A673 (cell line): ENCODE measurements around the gene ODAPH. TPM values are rescaled to one million over a fixed set of nuclear protein-coding genes. Genes with fewer than 3 reads are reported as not detected.

ENCODE experiments used
- BruUV-seq: library from RNA; stranded (reverse); fragments of 400-500 nt; replicated peaks from 2 replicates; lab custom pipeline; 2021; lab: Mats Ljungman, UMichigan
- CTCF ChIA-PET: fragments of 300-600 bp; sonication (Branson Sonifier 250); formaldehyde crosslinking; loops from one replicate; lab custom pipeline; 2022; ENCODE audit warnings: antibody characterized with exemption; lab: Charles Lee
- POLR2A ChIA-PET: fragments of 300-600 bp; sonication (Branson Sonifier 250); formaldehyde crosslinking; loops from one replicate; lab custom pipeline; 2022; ENCODE audit warnings: antibody characterized with exemption; ENCODE audit not compliant: low non-redundant PET; lab: Charles Lee
- DNase-seq: peaks from one replicate; pipeline ENCODE4 v3.0.0-alpha.2; 2015; ENCODE audit warnings: low spot score
- H3K27ac ChIP-seq: fragments of 200-600 bp; sonication (generic); 2 replicates; pipeline ENCODE4 v1.5.1; 2016; ENCODE audit warnings: mixed run types, low read depth, mild to moderate bottlenecking, mixed read lengths, antibody characterized with exemption, low read length; ENCODE audit not compliant: poor library complexity, severe bottlenecking
- H3K27me3 ChIP-seq: fragments of 200-600 bp; sonication (generic); replicated peaks from 2 replicates; pipeline ENCODE4 v1.6.1; 2017; ENCODE audit warnings: mixed run types, low read depth, mild to moderate bottlenecking, mixed read lengths, antibody characterized with exemption, low read length; ENCODE audit not compliant: insufficient read depth, poor library complexity
- H3K36me3 ChIP-seq: fragments of 200-600 bp; sonication (generic); 2 replicates; pipeline ENCODE4 v1.6.1; 2016; ENCODE audit warnings: mixed run types, mild to moderate bottlenecking, mixed read lengths, antibody characterized with exemption, low read length; ENCODE audit not compliant: insufficient read depth, poor library complexity, severe bottlenecking
- H3K4me1 ChIP-seq: fragments of 200-600 bp; sonication (generic); 2 replicates; pipeline ENCODE4 v1.6.1; 2017; ENCODE audit warnings: mixed run types, mild to moderate bottlenecking, mixed read lengths, antibody characterized with exemption, low read length; ENCODE audit not compliant: insufficient read depth, poor library complexity, severe bottlenecking
- H3K4me3 ChIP-seq: fragments of 200-600 bp; sonication (generic); 2 replicates; pipeline ENCODE4 v1.5.1; 2016; ENCODE audit warnings: low read depth, mixed run types, mild to moderate bottlenecking, mixed read lengths, low read length; ENCODE audit not compliant: poor library complexity, severe bottlenecking
- H3K9me3 ChIP-seq: fragments of 200-600 bp; sonication (generic); 2 replicates; pipeline ENCODE4 v1.6.1; 2016; ENCODE audit warnings: mixed run types, low read depth, mild to moderate bottlenecking, mixed read lengths, antibody characterized with exemption, low read length; ENCODE audit not compliant: poor library complexity, severe bottlenecking
- EZH2 ChIP-seq: fragments of 200-600 bp; sonication (generic); IDR thresholded peaks from 2 replicates; pipeline ENCODE4 v1.6.1; 2017; ENCODE audit warnings: borderline replicate concordance, low read depth, mild to moderate bottlenecking, mixed read lengths, antibody characterized with exemption, low read length; ENCODE audit not compliant: poor library complexity, severe bottlenecking
- intact Hi-C: fragments of 100-400 bp; cut with micrococcal nuclease; formaldehyde crosslinking; loops from one replicate; pipeline ENCODE4 v1.10.0; 2022; ENCODE audit not compliant: unreplicated experiment
- total RNA-seq: library from RNA; stranded (reverse); gene quantifications from 2 replicates; pipeline ENCODE4 v1.2.3, GENCODE V29; 2021
- TF ChIP-seq, protein P1 (sequence below): fragments of 300-800, 200-600 bp; sonication (generic); conservative IDR thresholded peaks from 2 replicates; pipeline ENCODE4 v1.5.1; 2017; ENCODE audit warnings: low read depth, mild to moderate bottlenecking, antibody characterized with exemption, low read length, moderate library complexity, mixed read lengths

Gene ODAPH
- total RNA-seq, 1 experiment from 2014 or later, result not detected

DNA sequence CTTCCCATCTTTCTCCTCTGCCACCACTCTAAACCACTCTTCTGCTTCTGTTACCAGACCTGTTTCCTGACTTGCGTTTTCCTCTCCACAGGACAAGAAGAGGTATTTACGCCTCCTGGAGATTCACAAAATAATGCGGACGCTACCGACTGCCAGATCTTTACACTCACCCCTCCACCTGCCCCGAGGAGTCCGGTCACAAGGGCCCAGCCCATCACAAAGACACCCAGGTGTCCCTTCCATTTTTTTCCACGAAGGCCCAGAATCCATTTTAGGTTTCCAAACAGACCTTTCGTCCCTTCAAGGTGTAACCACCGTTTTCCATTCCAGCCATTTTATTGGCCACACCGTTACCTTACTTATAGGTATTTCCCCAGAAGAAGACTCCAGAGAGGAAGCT lies 8.2 kb downstream of the ODAPH start:
- H3K4me1 ChIP-seq, result no peaks in the 10 kb centered on the region
- no peaks in the 10 kb centered on the region for H3K27me3 ChIP-seq
- no peak overlapping the region for H3K27ac ChIP-seq
- POLR2A ChIA-PET, result no interaction called here
- CTCF ChIA-PET, result no interaction called here
- no TSS peak for BruUV-seq
- intact Hi-C loops, result no loop called here
- no peaks in the 10 kb centered on the region for H3K9me3 ChIP-seq
- no peak for TF ChIP-seq EZH2
- TF ChIP-seq, protein P1, sequence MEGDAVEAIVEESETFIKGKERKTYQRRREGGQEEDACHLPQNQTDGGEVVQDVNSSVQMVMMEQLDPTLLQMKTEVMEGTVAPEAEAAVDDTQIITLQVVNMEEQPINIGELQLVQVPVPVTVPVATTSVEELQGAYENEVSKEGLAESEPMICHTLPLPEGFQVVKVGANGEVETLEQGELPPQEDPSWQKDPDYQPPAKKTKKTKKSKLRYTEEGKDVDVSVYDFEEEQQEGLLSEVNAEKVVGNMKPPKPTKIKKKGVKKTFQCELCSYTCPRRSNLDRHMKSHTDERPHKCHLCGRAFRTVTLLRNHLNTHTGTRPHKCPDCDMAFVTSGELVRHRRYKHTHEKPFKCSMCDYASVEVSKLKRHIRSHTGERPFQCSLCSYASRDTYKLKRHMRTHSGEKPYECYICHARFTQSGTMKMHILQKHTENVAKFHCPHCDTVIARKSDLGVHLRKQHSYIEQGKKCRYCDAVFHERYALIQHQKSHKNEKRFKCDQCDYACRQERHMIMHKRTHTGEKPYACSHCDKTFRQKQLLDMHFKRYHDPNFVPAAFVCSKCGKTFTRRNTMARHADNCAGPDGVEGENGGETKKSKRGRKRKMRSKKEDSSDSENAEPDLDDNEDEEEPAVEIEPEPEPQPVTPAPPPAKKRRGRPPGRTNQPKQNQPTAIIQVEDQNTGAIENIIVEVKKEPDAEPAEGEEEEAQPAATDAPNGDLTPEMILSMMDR, result no peak
- no peaks in the 10 kb centered on the region for H3K36me3 ChIP-seq
- H3K4me3 ChIP-seq, result no peak overlapping the region
- DNase-seq, result no peak

DNA sequence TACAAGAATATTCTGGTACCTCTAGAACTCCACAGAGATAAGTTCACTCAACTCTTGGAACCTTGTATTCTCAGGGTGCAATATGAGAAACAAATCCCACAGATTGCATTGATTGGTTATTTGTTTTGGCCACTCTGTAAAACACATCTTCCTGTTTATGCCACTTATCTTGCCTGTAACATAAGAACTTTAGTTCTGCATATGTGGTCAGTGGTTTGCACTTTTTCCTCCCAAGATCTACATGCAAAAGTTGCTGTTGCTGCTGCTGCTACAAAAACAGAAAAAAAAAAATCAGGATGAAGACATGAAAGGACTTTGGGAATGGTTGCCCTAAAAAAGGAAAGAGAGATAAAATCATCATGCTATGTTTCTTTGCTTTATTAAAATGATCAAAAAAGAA lies 9.6 kb downstream of the ODAPH start:
- no peak overlapping the region for H3K27ac ChIP-seq
- ChIA-PET POLR2A (no interaction called here), CTCF (no interaction called here)
- no peaks in the 10 kb centered on the region for H3K36me3 ChIP-seq
- H3K4me3 ChIP-seq, result no peak overlapping the region
- H3K27me3 ChIP-seq, result no peaks in the 10 kb centered on the region
- intact Hi-C loops, result no loop called here
- no peaks in the 10 kb centered on the region for H3K4me1 ChIP-seq
- DNase-seq, result no peak
- TF ChIP-seq, protein P1, result no peak
- no peak for TF ChIP-seq EZH2
- H3K9me3 ChIP-seq, result no peaks in the 10 kb centered on the region
- no TSS peak for BruUV-seq

GRCh38 chr4:75566911-75567310 lies 11.0 kb downstream of the ODAPH start:
- TF ChIP-seq, protein P1, result no peak
- TF ChIP-seq EZH2, result no peak
- Histone ChIP-seq H3K27ac (no peak overlapping the region), H3K27me3 (no peaks in the 10 kb centered on the region), H3K36me3 (no peaks in the 10 kb centered on the region), H3K4me1 (no peaks in the 10 kb centered on the region), H3K9me3 (no peaks in the 10 kb centered on the region), H3K4me3 (no peak overlapping the region)
- ChIA-PET POLR2A (no interaction called here), CTCF (no interaction called here)
- no peak for DNase-seq
- intact Hi-C loops, result no loop called here
- BruUV-seq, result no TSS peak
